Loucy (cell line): ENCODE results near the gene IFITM10.

Experiments used
- CTCF ChIP-seq: fragments of 200-600 bp; sonication (generic); conservative IDR thresholded peaks from 2 replicates; pipeline ENCODE4 v1.5.1; 2014; ENCODE audit warnings: mild to moderate bottlenecking, antibody characterized with exemption, low read length
- EZH2phosphoT487 ChIP-seq: fragments of 200-600 bp; IDR thresholded peaks from 2 replicates; pipeline ENCODE4 v1.6.1; 2018; ENCODE audit warnings: antibody characterized with exemption, mild to moderate bottlenecking, moderate library complexity, borderline replicate concordance

DNA sequence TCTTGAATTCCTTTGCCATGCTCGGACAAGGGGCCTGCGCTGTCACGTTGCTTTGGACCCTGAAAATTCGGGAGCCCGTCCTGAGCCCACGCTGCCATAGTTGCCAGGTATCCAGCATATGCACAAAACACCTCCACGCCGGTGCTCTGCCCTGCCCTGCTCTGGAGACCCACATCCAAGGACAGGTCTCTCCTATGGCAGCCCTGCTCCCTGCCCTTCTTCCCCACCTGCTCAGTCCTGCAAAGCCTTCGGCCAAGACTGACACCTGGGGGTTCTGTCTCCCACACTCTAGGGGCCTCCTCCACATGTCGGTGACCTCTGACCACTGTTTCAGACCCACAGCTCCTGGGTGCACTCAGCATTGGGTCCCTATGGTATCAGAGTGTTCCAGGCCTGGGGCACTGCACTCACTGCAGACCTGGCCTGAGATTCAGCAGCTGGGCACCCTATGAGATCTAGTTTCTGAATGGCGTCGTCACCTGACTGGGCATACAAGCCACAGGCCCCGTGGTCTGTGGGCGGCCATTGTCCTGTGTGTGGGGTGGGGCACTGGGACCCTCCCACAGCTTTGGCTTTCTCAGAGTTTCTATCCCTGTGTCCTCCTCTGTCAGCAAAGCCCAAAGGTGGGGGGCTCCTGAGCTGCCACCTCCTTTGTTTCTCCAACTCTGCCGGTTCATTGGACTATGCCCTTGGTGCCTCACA lies 55.4 kb downstream of the IFITM10 start:
- no peak for TF ChIP-seq CTCF
- TF ChIP-seq EZH2phosphoT487: no peak
